22Rv1 (cell line): ENCODE results near the gene LRBA.

Experiments
- ZFX ChIP-seq: fragments of 450-650 bp; IDR thresholded peaks from 2 replicates; pipeline ENCODE4 v1.6.1; 2017; ENCODE audit warnings: antibody characterized with exemption, borderline replicate concordance
- TF ChIP-seq, protein P1 (sequence below): fragments of 450-650 bp; IDR thresholded peaks from 2 replicates; pipeline ENCODE4 v1.5.1; 2017; ENCODE audit warnings: mild to moderate bottlenecking

- TF ChIP-seq, protein P1, sequence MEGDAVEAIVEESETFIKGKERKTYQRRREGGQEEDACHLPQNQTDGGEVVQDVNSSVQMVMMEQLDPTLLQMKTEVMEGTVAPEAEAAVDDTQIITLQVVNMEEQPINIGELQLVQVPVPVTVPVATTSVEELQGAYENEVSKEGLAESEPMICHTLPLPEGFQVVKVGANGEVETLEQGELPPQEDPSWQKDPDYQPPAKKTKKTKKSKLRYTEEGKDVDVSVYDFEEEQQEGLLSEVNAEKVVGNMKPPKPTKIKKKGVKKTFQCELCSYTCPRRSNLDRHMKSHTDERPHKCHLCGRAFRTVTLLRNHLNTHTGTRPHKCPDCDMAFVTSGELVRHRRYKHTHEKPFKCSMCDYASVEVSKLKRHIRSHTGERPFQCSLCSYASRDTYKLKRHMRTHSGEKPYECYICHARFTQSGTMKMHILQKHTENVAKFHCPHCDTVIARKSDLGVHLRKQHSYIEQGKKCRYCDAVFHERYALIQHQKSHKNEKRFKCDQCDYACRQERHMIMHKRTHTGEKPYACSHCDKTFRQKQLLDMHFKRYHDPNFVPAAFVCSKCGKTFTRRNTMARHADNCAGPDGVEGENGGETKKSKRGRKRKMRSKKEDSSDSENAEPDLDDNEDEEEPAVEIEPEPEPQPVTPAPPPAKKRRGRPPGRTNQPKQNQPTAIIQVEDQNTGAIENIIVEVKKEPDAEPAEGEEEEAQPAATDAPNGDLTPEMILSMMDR, result no peak
- no peak for TF ChIP-seq ZFX
These were observed 474.5 kb downstream of the LRBA start for GRCh38 chr4:150540536-150540935.
